Left hindlimb (tissue), 1 donor: ENCODE data around the gene MTHFSD.
A peak's percentile ranks its signal among the peaks of the same experiment; 100 is the strongest.

ENCODE experiments used
- DNase-seq: peaks from one replicate; pipeline ENCODE4 v3.0.0-alpha.2; 2018

MTHFSD gene

GRCh38 chr16:86546638-86547013 lies 8.4 kb downstream of the MTHFSD start:
- DNase-seq: no peak

- DNase-seq: peak; percentile 16
Observed at GRCh38 chr16:86545954-86546637, 8.9 kb downstream of the MTHFSD start.

DNA sequence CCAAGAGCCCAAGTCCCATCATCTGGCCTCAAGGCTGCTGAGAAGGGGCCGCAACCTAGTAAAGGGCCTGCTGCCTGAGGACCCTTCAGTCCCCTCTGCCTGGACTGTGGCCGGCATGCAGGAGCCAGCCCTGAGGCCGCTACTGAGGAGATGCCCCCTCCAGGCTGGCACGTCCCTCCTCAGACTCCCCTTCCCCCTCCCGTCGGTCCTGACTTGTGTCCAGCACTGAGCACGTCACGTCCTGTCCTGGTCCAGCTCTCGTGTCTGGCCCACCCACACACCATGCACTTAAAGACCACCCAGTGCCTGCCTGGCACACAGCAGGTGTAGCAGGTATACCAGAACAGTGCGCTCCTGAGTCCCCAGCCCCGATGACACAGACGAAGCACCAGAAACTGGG lies 9.6 kb downstream of the MTHFSD start:
- peak; percentile 16 for DNase-seq

DNA sequence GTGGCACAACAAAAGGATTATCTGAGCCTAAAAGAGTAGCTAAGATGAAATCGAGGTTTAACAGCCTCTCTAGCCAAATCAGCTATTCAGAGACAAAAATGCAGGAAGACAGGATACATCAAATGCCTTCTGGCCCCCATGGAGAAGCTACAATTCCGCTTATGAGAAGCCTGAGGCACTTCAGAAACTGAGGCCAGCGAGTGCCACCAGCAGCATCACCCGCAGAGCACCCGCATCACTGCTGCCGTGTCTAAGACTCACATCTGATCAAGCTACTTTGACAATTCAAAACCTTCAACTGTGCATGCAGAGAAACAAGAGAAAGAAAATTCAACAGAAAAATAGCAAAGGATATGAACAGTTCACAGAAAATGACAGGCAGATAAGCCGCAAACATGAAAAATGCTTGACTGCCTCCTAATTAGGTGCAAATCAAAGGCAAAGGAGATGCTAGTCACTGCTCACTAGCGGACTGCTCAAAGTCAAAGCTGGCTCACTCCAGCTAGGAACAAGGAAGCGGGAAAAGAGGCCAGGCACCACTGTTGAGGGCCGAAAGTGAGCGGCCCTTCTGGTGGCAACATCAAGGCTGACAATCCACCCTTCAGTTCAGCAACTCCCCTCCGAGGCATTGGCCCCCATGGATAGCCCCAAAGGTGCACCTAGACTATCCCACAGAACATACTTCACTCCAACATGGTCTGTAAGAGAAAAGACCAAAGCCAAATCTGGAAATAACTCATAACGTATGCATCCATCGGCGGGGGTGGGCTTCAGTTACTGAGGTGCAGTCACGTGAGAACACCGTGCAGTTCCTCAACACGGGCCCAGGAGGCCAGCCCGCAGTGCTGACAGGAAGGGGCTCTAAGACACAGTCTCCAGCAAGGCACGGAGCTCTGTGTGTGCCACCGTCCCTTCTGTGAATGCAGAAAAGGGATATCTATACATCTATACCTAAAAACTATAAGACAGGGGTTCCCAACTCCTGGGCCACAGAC lies 12.0 kb downstream of the MTHFSD start:
- peak; percentile 9 for DNase-seq

- DNase-seq: peak; percentile 20
Observed at GRCh38 chr16:86541560-86541959, 13.5 kb downstream of the MTHFSD start.

DNA sequence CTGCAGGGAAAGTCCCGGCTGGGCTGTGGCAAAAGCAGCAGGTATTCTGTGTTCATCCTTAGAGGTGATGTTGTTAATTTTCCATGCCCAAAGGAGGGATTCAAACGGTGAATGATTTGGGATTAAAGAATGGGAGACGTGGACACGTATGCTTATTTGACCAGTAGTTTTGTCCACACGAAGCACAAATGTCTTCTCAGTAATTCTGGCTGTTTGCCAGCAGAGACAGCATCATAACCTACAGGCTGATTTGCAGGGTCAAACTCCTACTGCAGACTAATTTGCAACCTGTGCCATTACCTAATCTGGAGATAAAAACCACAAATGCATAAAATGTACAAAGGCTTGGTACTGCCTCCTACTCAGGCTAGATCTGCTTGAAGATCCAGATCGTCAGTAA lies 14.1 kb downstream of the MTHFSD start:
- no peak for DNase-seq

DNA sequence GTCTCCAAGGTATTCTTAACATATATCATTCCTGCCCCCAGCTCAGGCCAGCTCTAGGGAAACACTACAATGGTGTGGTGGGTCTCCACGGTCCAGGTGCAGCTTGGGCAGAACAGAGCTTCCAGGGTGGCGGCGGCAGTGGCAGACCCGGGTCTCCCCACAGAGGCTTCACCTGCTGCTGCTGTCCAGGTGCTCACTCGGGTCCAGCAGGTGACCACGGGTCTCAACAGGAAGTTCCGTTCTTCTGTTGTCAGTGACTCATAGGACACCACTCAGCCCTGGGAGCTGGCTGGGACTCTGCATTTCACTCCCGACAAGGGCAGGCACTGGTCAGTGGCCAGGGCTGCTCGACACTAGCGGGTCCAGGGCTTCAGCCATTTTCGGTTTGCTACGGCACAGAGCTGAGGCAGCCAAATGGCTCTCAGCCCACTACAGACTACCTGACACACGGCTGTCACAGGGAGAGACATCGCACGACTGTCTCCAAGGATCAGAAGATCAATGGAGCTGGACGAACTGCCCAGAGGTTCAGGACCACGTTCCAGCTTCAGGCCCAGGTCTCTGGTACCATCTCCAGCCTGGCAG lies 16.7 kb downstream of the MTHFSD start:
- DNase-seq: peak; percentile 10

- no peak for DNase-seq
Observed at GRCh38 chr16:86537486-86537885, 17.5 kb downstream of the MTHFSD start.

DNA sequence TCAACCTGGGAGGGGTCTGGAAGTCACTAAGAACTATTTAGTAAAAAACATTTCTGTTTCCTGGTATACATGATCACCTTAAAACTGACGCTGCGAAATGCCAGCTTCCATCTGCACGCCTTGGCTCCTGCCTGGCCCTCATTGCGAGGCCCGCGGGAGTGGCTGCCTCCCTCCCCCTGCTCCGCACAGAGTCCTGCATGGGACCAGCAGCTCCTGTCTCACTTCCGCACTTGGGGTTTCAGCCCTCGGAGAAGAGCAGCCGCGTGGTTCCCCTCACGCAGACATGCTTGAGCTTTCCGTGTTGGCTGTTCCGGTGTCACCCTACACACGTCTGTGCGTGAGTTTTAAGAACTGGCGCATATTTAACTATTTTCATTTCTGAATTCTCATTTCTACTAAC lies 18.4 kb downstream of the MTHFSD start:
- peak; percentile 15 for DNase-seq

- DNase-seq: peak; percentile 17
Observed at GRCh38 chr16:86534779-86535615, 20.0 kb downstream of the MTHFSD start.

DNA sequence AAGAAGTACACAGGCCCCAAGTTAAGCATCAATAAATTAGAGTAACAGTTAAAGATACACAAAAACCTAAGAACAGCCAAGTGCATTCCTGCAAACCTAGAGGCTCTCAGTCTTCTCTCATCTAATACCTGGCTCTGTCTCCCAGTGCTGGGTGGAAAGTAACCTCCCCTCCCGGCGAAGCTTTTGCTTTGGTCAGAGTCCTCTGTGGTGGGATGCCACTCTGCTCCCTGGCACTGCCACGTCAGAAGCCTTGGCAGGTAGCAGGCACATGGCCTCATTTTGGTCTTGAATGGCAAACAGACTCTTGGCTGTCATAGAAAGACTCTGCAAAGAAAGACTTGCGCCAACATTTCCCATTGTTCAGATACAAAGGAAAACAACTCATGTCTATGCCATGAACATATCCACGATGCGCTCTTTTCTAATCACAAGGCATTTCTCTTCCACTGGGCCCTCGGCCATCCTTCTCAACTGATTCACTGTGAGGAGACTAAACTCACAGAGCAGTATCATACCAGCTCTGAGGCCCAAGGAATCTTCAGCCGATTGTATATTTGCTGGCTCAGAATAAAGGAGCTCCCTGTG lies 21.2 kb downstream of the MTHFSD start:
- peak; percentile 4 for DNase-seq

DNA sequence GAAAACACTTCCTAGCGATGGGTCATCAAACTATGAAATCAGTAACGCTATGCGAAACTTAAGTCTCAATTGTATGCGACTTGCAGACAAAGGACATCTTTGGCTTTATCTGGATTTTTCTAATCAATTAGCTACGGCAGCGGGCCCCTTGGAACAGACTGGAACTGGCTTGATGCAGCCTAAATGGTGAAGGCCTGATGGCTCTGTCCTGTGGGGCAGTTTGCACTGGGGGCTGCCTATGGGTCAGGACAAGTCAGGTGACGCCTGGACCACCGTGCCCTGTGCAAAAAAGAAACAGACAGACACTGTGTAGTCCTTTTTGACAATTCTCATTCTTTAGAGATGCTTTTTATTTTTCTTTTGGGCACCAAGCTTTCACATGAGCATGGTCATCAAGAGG lies 22.0 kb downstream of the MTHFSD start:
- peak; percentile 26 for DNase-seq

DNA sequence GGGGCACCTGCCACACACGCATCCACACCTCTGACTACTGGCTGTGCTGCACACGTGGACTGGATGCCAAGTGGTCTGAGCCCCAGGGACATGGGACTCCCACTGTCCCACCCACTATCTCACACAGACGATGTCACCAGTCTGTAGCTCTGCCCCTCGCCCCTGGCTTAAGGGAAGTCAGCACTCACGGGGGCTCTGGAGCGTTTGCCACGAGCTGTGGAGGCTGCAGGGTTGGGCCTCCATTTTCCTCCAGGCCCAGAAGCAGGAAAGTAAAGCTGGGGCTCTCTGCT lies 22.6 kb downstream of the MTHFSD start:
- DNase-seq: no peak

DNA sequence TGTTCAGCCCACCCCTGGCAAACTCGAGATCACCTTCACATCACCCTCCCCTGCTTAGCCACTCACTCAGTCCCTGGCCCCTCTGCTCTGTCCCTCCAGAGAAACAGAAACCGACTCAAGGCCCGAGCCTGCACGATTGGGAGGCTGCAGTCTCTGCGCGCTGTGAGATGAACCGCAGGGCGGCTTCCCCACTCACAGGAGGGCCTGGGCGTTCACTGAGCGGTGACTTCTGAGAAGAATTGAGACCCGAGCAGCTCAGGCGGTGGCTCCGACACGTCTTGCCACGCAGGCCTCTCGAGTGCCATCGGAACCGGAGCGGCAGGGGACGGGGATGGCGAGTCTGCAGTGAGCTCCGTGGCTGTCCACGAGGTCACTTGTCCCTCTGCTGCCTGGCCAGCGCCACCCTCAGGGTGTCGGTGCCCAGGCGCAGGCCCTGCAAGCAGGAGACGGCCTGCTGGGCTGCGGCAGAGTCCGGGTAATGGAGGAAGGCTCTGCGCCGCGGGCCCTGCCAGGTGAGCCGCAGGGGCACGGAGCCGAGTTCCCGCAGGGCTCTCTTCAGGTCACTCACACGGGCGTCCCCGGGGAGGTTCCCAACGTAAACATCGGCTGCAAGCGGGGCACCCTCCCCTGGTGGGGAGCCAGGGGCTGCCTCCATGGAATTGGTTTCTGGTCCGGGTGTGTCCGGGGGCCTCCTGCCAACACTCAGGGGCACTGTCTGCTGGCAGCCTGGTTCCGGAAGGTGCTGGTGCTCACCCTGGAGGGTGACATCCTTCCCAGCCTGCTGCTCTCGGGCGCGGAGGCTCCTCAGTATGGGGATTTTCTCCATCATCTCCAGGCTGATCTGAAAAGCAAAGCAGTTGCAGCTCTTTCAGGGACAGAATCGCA lies 23.2 kb downstream of the MTHFSD start:
- peak; percentile 35 for DNase-seq

- peak; percentile 77 for DNase-seq
Observed at GRCh38 chr16:86531191-86531545, 23.9 kb downstream of the MTHFSD start.

DNA sequence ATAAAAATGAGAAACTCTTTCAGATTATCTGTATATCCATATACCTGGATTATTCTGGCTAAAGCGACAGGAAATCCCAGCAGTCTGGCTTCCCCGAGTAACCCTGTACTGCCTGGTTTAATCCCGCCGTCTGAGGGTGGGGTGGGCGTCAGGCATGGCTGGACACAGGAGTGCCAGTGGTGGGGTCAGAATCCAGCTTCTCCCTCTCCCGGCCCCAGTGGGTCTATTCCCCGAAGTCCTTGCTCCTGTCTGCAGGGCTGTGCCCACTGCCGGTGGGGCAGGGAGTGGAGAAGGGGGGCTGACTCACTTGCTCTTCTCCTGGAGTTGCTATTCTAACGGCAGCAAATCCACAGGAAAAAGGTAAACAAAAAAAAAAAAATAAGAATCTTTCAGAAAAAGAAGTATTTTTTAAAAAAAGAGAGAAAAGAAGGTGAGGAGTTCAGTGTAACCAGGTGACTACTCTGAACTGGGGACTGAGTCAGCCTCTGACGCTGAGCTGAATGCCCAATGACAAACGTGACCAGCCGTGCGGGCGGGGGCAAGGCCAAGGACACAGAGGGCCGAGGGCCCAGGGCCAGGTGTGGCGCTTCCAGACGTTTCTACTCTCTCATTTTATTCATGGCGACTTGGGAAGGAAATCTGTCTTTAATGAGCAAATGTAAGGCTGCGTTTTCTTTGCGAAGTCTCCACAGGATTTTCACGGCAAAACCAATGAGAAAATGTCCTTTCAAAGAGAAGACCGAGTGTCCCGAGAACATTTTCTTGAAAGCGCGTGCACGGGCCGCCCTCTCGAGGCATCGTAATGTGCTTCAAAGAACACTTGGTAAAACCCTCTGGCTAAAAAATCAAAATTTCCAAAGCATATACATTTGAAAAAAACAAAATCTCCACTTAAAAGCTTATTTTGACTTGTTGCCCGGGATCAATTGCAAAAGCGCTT lies 24.5 kb downstream of the MTHFSD start:
- DNase-seq: peak; percentile 16

GRCh38 chr16:86529160-86529559 lies 25.9 kb downstream of the MTHFSD start:
- peak; percentile 5 for DNase-seq

DNA sequence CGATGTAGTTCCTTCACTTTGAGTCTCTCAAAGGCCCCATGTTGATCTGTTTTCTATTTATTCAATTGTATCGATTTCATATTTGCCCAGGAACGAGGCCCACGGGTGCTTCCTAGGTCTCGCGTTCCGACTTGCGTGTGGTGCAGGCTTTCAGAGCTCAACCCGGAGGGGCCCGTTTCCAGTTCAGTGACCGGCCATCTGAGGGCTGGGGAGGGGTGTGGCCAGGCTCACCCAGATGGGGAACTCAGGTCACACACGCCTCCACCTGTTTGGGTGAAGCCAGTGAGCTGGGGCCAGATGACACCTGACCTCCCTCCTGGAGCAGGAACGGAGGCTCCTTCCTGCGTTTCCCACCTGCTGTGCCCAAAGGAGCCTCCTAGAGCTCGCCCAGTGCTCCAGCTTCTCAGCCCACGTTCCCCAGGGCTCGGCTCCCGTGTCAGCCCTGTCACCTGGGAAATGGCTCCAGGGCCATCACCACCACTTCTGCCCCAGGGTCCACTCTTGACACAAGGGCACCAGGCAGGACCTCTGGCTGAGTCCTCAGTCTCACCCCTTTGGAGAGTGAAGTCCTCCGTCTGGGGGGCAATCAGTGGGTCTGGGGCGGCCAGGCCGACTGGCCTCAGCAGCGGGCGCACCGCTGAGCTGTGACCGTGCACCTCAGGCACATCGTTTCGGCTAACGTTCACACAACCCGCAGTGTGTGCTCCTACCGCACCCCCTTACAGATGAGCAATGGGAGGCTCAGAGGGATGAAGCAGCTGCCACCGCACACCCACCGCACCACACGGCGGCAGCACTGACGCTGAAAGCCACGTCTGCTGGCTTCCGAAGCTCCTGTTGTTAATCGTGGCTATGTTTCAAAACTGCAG lies 26.7 kb downstream of the MTHFSD start:
- peak; percentile 19 for DNase-seq

DNA sequence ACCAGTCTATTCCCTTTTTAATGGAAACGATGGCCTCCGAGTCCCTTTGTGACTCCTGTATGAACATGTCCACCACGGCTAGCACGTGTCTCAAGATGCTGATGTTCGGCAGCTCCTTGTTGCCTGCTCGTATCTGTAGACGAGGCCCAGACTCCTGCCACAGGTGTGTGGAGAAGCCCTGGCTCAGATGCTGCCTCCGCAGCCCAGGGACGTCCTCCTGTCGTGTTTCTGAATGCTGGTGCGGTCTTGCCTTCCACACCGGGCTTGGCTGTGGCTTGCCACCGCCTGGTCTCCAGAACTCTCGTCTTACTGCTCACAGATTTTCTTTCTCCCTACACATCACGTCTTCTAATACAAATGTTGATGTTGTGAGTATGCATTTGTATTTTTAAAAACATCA lies 27.7 kb downstream of the MTHFSD start:
- peak; percentile 8 for DNase-seq
